K562 (cell line): ENCODE data around the gene KLRC4. TPM values are rescaled to one million over a fixed set of nuclear protein-coding genes. Genes with fewer than 3 reads are reported as not detected.
"Not testable (repeated sequence)": the region's sequence is repeated elsewhere in the genome, so short reads cannot be mapped to it uniquely, and the experiment has no call there.

ENCODE experiments used
- ATAC-seq: fragments of 200-7000 bp; cut with Tn5 transposase; 3 replicates; pipeline ENCODE4 v1.9.1; 2020; ENCODE audit warnings: moderate library complexity
- BruUV-seq: library from RNA; stranded (reverse); fragments of 400-500 nt; replicated peaks from 2 replicates; lab custom pipeline; 2021; lab: Mats Ljungman, UMichigan
- CTCF ChIA-PET: fragments of 300-600 bp; formaldehyde crosslinking; extraction: SDS; loops from one replicate; lab custom pipeline; 2021; ENCODE audit warnings: low intra/inter-chr PET ratio; lab: Yijun Ruan, JAX
- POLR2A ChIA-PET: fragments of 300-600, 350-650 bp; sonication (Branson Sonifier 250); formaldehyde crosslinking; extraction: SDS; loops from one replicate; lab custom pipeline; 2021; ENCODE audit warnings: antibody characterized with exemption, inconsistent platforms; lab: Yijun Ruan, JAX
- DNase-seq, 4 experiments: peaks; one replicate each; pipeline versions ENCODE4 v3.0.0 to v3.0.0-alpha.2; 2011 to 2018; ENCODE audit warnings: low spot score in 3 of 4, mixed read lengths in 3 of 4; ENCODE audit errors: extremely low read depth in 1 of 4
- FAIRE-seq: peaks from 2 replicates; lab custom pipeline; 2011; peaks lifted over from hg19 to GRCh38; lab: Jason Lieb, UNC
- H2AFZ ChIP-seq: 2 replicates; pipeline ENCODE4 v1.6.0; 2011; ENCODE audit warnings: low read depth, low read length, control low read depth, inconsistent platforms
- H3K27ac ChIP-seq: fragments of 200-600 bp; 3 replicates; pipeline ENCODE4 v1.8.0; 2011; ENCODE audit warnings: low read depth, mild to moderate bottlenecking, control low read depth, inconsistent platforms, low read length, moderate library complexity, mixed read lengths; ENCODE audit errors: extremely low read depth
- H3K27me3 ChIP-seq, 2 experiments: fragments of 300-600 bp in 1 of 2; 2 replicates in 1 of 2; 3 replicates in 1 of 2; pipeline versions ENCODE4 v1.6.0 to v1.8.0; 2011; ENCODE audit warnings: inconsistent platforms in 2 of 2, low read length in 2 of 2, mild to moderate bottlenecking in 1 of 2, mixed read lengths in 1 of 2, moderate library complexity in 1 of 2; ENCODE audit not compliant: control insufficient read depth in 2 of 2, insufficient read depth in 2 of 2
- H3K36me3 ChIP-seq: fragments of 300-600 bp; 3 replicates; pipeline ENCODE4 v1.8.0; 2011; ENCODE audit warnings: mild to moderate bottlenecking, low read length, inconsistent platforms; ENCODE audit not compliant: control insufficient read depth, insufficient read depth
- H3K4me1 ChIP-seq, 2 experiments: fragments of 200-600 bp in 1 of 2; replicated peaks in 1 of 2; 2 replicates in 1 of 2; 3 replicates in 1 of 2; pipeline versions ENCODE4 v1.5.1 to v1.8.0; 2011; ENCODE audit warnings: inconsistent platforms in 2 of 2, low read length in 2 of 2, mild to moderate bottlenecking in 1 of 2, mixed read lengths in 1 of 2, moderate library complexity in 1 of 2; ENCODE audit not compliant: control insufficient read depth in 2 of 2, insufficient read depth in 2 of 2
- H3K4me2 ChIP-seq: 2 replicates; pipeline ENCODE4 v1.6.1; 2011; ENCODE audit warnings: low read length, control low read depth, inconsistent platforms, mixed read lengths; ENCODE audit not compliant: insufficient read depth
- H3K4me3 ChIP-seq: fragments of 200-600 bp; sonication (generic), shearing (Covaris generic); 2 replicates; pipeline ENCODE4 v1.5.1; 2016; ENCODE audit warnings: control low read depth, inconsistent platforms
- H3K79me2 ChIP-seq: fragments of 200-600 bp; 3 replicates; pipeline ENCODE4 v1.8.0; 2011; ENCODE audit warnings: low read length, inconsistent platforms; ENCODE audit not compliant: control insufficient read depth, insufficient read depth
- H3K9ac ChIP-seq, 2 experiments: 2 replicates each; pipeline versions ENCODE4 v1.6.0 to v1.6.1; 2011; ENCODE audit warnings: low read depth in 2 of 2, low read length in 2 of 2, control low read depth in 1 of 2, inconsistent platforms in 1 of 2, mild to moderate bottlenecking in 1 of 2, mixed read lengths in 1 of 2; ENCODE audit not compliant: insufficient read depth in 1 of 2
- H3K9me1 ChIP-seq: one replicate; pipeline ENCODE4 v1.6.0; 2011; ENCODE audit warnings: inconsistent platforms, mild to moderate bottlenecking, low read length, moderate library complexity; ENCODE audit not compliant: control insufficient read depth, insufficient read depth
- H3K9me3 ChIP-seq: replicated peaks from 2 replicates; pipeline ENCODE4 v1.5.1; 2011; ENCODE audit warnings: low read depth, low read length, inconsistent platforms; ENCODE audit not compliant: control insufficient read depth, insufficient read depth
- H4K20me1 ChIP-seq: replicated peaks from 2 replicates; pipeline ENCODE4 v1.6.1; 2011; ENCODE audit warnings: low read length, inconsistent platforms, mixed read lengths; ENCODE audit not compliant: control insufficient read depth, insufficient read depth
- WGBS: fragments of 100-300 bp; shearing (Covaris generic); methylation state at CpG from one replicate; pipeline ENCODE4 v1.1.6; 2016; ENCODE audit warnings: low coverage, mixed read lengths; ENCODE audit not compliant: insufficient coverage; ENCODE audit errors: missing lambda C conversion rate; 5-methylcytosine and 5-hydroxymethylcytosine counted together
- in situ Hi-C: fragments of 300-500 bp; cut with MboI; formaldehyde crosslinking; loops from 4 replicates; pipeline ENCODE4 v1.15.0; 2018; ENCODE audit warnings: inconsistent platforms, mixed read lengths
- intact Hi-C: fragments of 100-400 bp; cut with micrococcal nuclease; formaldehyde crosslinking; loops from 2 replicates; pipeline ENCODE4 v1.14.2; 2022
- polyA plus RNA-seq, 8 experiments: library from polyadenylated mRNA; depleted of rRNA in 4 of 8; stranded (reverse) in 5 of 8; unstranded in 3 of 8; fragments of >200 nt; fragmentation: Nextera tagmentation in 2 of 8; fragmentation: Illumina TruSeq in 1 of 8; extraction: Ambion mirVana in 2 of 8; extraction: Trizol in 1 of 8; gene quantifications; 2 replicates each; pipeline versions ENCODE4 v1.2.1 to v1.2.3, GENCODE V29; 2011 to 2014; ENCODE audit warnings: inconsistent platforms in 1 of 8, missing spikeins in 1 of 8
- total RNA-seq, 7 experiments: library from RNA; depleted of rRNA in 6 of 7; stranded (reverse); fragments of >200 nt in 6 of 7; fragmentation: Illumina TruSeq in 2 of 7; extraction: Trizol in 2 of 7; gene quantifications; 2 replicates each; pipeline versions ENCODE4 v1.2.1 to v1.2.3, GENCODE V29; 2011 to 2021; ENCODE audit warnings: low replicate concordance in 1 of 7

KLRC4 gene
- total and polyA plus RNA-seq, 9 of the 15 experiments (the other 6 are each of a cell fraction or from before 2014, with no cell fraction given): 0.17 TPM; not detected in 8

- H3K9me3 ChIP-seq, H3K79me2 ChIP-seq, H3K36me3 ChIP-seq, CTCF ChIA-PET, H3K27ac ChIP-seq, H3K4me1 ChIP-seq, H3K27me3 ChIP-seq, in situ Hi-C loops, H3K4me3 ChIP-seq, DNase-seq, ATAC-seq, H3K9me1 ChIP-seq, H4K20me1 ChIP-seq, BruUV-seq, FAIRE-seq, intact Hi-C loops, H3K4me2 ChIP-seq, H2AFZ ChIP-seq, POLR2A ChIA-PET, H3K9ac ChIP-seq: not testable (repeated sequence)
- no CpG with 5 or more reads among the region's 4 CpGs for WGBS
Measured at GRCh38 chr12:10430623-10431022, 21.1 kb upstream of the KLRC4 start.

GRCh38 chr12:10425938-10426337 lies 16.4 kb upstream of the KLRC4 start:
- H3K4me2 ChIP-seq, intact Hi-C loops, H4K20me1 ChIP-seq, CTCF ChIA-PET, H3K36me3 ChIP-seq, H3K27me3 ChIP-seq, H3K9ac ChIP-seq, H3K79me2 ChIP-seq, H3K4me3 ChIP-seq, in situ Hi-C loops, POLR2A ChIA-PET, H3K9me3 ChIP-seq, FAIRE-seq, BruUV-seq, ATAC-seq, H3K4me1 ChIP-seq, H3K9me1 ChIP-seq, H3K27ac ChIP-seq, DNase-seq: not testable (repeated sequence)
- H2AFZ ChIP-seq: 0 out of 2 replicates have a peak overlapping the region, but pooled peaks have one; percentile 45
- WGBS: 60% methylated on average over 1 of the region's 8 CpGs

- POLR2A ChIA-PET, H3K36me3 ChIP-seq, ATAC-seq, H3K9ac ChIP-seq, FAIRE-seq, H3K9me1 ChIP-seq, H3K4me3 ChIP-seq, H2AFZ ChIP-seq, H3K4me2 ChIP-seq, H3K9me3 ChIP-seq, H4K20me1 ChIP-seq, in situ Hi-C loops, H3K4me1 ChIP-seq, BruUV-seq, DNase-seq, CTCF ChIA-PET, H3K27me3 ChIP-seq, H3K79me2 ChIP-seq, H3K27ac ChIP-seq, intact Hi-C loops: not testable (repeated sequence)
- 50% methylated on average over 1 of the region's 1 CpG for WGBS
Measured at GRCh38 chr12:10424260-10424899, 14.8 kb upstream of the KLRC4 start.

- H3K4me2 ChIP-seq, in situ Hi-C loops, H2AFZ ChIP-seq, intact Hi-C loops, H3K4me1 ChIP-seq, BruUV-seq, H3K9ac ChIP-seq, H3K27ac ChIP-seq, H3K36me3 ChIP-seq, POLR2A ChIA-PET, CTCF ChIA-PET, DNase-seq, H3K9me1 ChIP-seq, H4K20me1 ChIP-seq, H3K9me3 ChIP-seq, H3K4me3 ChIP-seq, H3K27me3 ChIP-seq, H3K79me2 ChIP-seq: not testable (repeated sequence)
- no CpG with 5 or more reads among the region's 3 CpGs for WGBS
- peak; percentile 69 for ATAC-seq
- FAIRE-seq: peak; percentile 54
Measured at GRCh38 chr12:10422159-10422558, 12.6 kb upstream of the KLRC4 start.
